HEK293 (cell line): ENCODE results near the gene DOK1.
A peak's percentile ranks its signal among the peaks of the same experiment; 100 is the strongest.

ENCODE experiments used
- CTCF ChIA-PET: fragments of 350-600 bp; formaldehyde crosslinking; extraction: SDS; loops from one replicate; lab custom pipeline; 2021; ENCODE audit warnings: antibody characterized with exemption; lab: Yijun Ruan, JAX
- POLR2A ChIA-PET: fragments of 300-600 bp; formaldehyde crosslinking; extraction: SDS; loops from one replicate; lab custom pipeline; 2020; ENCODE audit warnings: antibody characterized with exemption, inconsistent platforms; lab: Yijun Ruan, JAX
- H3K27ac ChIP-seq: fragments of 200-500 bp; sonication (Bioruptor generic); 2 replicates; pipeline ENCODE4 v1.5.1; 2014; ENCODE audit warnings: low read depth, low read length, control low read depth, inconsistent platforms; ENCODE audit errors: extremely low read depth
- H3K36me3 ChIP-seq, 2 experiments: fragments of 200-500 bp in 1 of 2; sonication (Bioruptor generic) in 1 of 2; 1 replicate in 1 of 2; 2 replicates in 1 of 2; pipeline ENCODE4 v1.5.1; 2014 to 2017; ENCODE audit warnings: inconsistent platforms in 2 of 2, low read length in 2 of 2; ENCODE audit not compliant: control insufficient read depth in 2 of 2, insufficient read depth in 1 of 2
- H3K4me1 ChIP-seq: fragments of 200-500 bp; sonication (Bioruptor generic); 2 replicates; pipeline ENCODE4 v1.5.1; 2014; ENCODE audit warnings: mild to moderate bottlenecking, low read length, inconsistent platforms; ENCODE audit not compliant: control insufficient read depth, insufficient read depth
- H3K4me3 ChIP-seq: 2 replicates; pipeline ENCODE4 v1.5.1; 2011; ENCODE audit warnings: low read depth, mild to moderate bottlenecking, control low read depth, low read length, moderate library complexity
- H3K9me3 ChIP-seq: fragments of 200-500 bp; sonication (Bioruptor generic); 2 replicates; pipeline ENCODE4 v1.5.1; 2014; ENCODE audit warnings: low read depth, low read length, inconsistent platforms; ENCODE audit not compliant: control insufficient read depth, insufficient read depth
- SP3 ChIP-seq: fragments of 450-650 bp; formaldehyde crosslinking; IDR thresholded peaks from 2 replicates; pipeline ENCODE4 v1.5.1; 2016; ENCODE audit warnings: missing biosample characterization, missing genetic modification characterization
- TRIM28 ChIP-seq: IDR thresholded peaks from 2 replicates; pipeline ENCODE4 v1.6.1; 2011; ENCODE audit warnings: low read length, control low read depth, borderline replicate concordance
- ZBTB17 ChIP-seq: fragments of 450-650 bp; formaldehyde crosslinking; IDR thresholded peaks from 2 replicates; pipeline ENCODE4 v1.5.1; 2016; ENCODE audit warnings: missing biosample characterization, missing genetic modification characterization
- ZBTB20 ChIP-seq: fragments of 450-650 bp; formaldehyde crosslinking; IDR thresholded peaks from 2 replicates; pipeline ENCODE4 v1.5.1; 2016; ENCODE audit warnings: missing biosample characterization, missing genetic modification characterization
- ZBTB8A ChIP-seq: fragments of 450-650 bp; formaldehyde crosslinking; IDR thresholded peaks from 2 replicates; pipeline ENCODE4 v1.5.1; 2016; ENCODE audit warnings: missing biosample characterization, missing genetic modification characterization
- ZNF391 ChIP-seq: fragments of 450-650 bp; formaldehyde crosslinking; IDR thresholded peaks from 2 replicates; pipeline ENCODE4 v1.5.1; 2016; ENCODE audit warnings: low read depth, missing biosample characterization, missing genetic modification characterization, borderline replicate concordance
- ZNF404 ChIP-seq: fragments of 450-650 bp; formaldehyde crosslinking; IDR thresholded peaks from 2 replicates; pipeline ENCODE4 v1.5.1; 2017; ENCODE audit warnings: missing biosample characterization, missing genetic modification characterization
- ZNF571 ChIP-seq: fragments of 450-650 bp; formaldehyde crosslinking; IDR thresholded peaks from 2 replicates; pipeline ENCODE4 v1.5.0; 2017; ENCODE audit warnings: missing biosample characterization, missing genetic modification characterization
- ZNF610 ChIP-seq: fragments of 450-650 bp; formaldehyde crosslinking; IDR thresholded peaks from 2 replicates; pipeline ENCODE4 v1.5.1; 2016; ENCODE audit warnings: missing biosample characterization, missing genetic modification characterization, borderline replicate concordance
- ZNF76 ChIP-seq: fragments of 450-650 bp; formaldehyde crosslinking; IDR thresholded peaks from 2 replicates; pipeline ENCODE4; 2016; ENCODE audit warnings: low read depth, missing biosample characterization, missing genetic modification characterization, borderline replicate concordance
- ZNF777 ChIP-seq: fragments of 450-650 bp; formaldehyde crosslinking; IDR thresholded peaks from 2 replicates; pipeline ENCODE4 v1.5.1; 2017; ENCODE audit warnings: missing biosample characterization, missing genetic modification characterization, borderline replicate concordance
- TF ChIP-seq, protein P1 (sequence below): fragments of 450-650 bp; formaldehyde crosslinking; IDR thresholded peaks from 2 replicates; pipeline ENCODE4 v1.5.1; 2016; ENCODE audit warnings: missing biosample characterization, missing genetic modification characterization, borderline replicate concordance
- TF ChIP-seq, protein P2 (sequence below): fragments of 450-650 bp; formaldehyde crosslinking; IDR thresholded peaks from 2 replicates; pipeline ENCODE4 v1.5.1; 2016; ENCODE audit warnings: missing biosample characterization, missing genetic modification characterization
- TF ChIP-seq, protein P3 (sequence below): IDR thresholded peaks from 2 replicates; pipeline ENCODE4 v1.6.1; 2011; ENCODE audit warnings: mild to moderate bottlenecking, low read depth, low read length, borderline replicate concordance

Gene DOK1

DNA sequence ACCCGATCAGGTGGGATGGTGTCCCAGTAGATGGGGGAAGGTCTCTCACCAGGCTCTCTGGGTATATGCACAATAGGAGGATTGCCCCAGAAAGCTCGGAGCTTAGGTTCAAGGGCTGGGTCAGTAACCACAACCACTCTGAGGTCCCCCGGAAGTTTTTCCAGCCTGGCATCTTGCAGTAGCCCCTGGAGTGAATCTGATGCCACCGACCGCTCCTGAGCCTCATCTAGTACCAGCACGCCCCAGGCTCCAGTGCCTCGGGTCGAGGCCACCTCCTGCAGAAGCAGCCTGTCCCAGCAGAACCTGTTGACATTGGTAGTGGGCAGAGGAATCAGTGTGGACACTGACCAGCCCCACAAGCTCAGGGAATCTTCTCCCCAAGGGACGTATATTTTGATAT lies 30.5 kb upstream of the DOK1 start (continued):
- TF ChIP-seq, protein P1, sequence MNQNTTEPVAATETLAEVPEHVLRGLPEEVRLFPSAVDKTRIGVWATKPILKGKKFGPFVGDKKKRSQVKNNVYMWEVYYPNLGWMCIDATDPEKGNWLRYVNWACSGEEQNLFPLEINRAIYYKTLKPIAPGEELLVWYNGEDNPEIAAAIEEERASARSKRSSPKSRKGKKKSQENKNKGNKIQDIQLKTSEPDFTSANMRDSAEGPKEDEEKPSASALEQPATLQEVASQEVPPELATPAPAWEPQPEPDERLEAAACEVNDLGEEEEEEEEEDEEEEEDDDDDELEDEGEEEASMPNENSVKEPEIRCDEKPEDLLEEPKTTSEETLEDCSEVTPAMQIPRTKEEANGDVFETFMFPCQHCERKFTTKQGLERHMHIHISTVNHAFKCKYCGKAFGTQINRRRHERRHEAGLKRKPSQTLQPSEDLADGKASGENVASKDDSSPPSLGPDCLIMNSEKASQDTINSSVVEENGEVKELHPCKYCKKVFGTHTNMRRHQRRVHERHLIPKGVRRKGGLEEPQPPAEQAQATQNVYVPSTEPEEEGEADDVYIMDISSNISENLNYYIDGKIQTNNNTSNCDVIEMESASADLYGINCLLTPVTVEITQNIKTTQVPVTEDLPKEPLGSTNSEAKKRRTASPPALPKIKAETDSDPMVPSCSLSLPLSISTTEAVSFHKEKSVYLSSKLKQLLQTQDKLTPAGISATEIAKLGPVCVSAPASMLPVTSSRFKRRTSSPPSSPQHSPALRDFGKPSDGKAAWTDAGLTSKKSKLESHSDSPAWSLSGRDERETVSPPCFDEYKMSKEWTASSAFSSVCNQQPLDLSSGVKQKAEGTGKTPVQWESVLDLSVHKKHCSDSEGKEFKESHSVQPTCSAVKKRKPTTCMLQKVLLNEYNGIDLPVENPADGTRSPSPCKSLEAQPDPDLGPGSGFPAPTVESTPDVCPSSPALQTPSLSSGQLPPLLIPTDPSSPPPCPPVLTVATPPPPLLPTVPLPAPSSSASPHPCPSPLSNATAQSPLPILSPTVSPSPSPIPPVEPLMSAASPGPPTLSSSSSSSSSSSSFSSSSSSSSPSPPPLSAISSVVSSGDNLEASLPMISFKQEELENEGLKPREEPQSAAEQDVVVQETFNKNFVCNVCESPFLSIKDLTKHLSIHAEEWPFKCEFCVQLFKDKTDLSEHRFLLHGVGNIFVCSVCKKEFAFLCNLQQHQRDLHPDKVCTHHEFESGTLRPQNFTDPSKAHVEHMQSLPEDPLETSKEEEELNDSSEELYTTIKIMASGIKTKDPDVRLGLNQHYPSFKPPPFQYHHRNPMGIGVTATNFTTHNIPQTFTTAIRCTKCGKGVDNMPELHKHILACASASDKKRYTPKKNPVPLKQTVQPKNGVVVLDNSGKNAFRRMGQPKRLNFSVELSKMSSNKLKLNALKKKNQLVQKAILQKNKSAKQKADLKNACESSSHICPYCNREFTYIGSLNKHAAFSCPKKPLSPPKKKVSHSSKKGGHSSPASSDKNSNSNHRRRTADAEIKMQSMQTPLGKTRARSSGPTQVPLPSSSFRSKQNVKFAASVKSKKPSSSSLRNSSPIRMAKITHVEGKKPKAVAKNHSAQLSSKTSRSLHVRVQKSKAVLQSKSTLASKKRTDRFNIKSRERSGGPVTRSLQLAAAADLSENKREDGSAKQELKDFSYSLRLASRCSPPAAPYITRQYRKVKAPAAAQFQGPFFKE (tag by site-specific recombination) = no peak

DNA sequence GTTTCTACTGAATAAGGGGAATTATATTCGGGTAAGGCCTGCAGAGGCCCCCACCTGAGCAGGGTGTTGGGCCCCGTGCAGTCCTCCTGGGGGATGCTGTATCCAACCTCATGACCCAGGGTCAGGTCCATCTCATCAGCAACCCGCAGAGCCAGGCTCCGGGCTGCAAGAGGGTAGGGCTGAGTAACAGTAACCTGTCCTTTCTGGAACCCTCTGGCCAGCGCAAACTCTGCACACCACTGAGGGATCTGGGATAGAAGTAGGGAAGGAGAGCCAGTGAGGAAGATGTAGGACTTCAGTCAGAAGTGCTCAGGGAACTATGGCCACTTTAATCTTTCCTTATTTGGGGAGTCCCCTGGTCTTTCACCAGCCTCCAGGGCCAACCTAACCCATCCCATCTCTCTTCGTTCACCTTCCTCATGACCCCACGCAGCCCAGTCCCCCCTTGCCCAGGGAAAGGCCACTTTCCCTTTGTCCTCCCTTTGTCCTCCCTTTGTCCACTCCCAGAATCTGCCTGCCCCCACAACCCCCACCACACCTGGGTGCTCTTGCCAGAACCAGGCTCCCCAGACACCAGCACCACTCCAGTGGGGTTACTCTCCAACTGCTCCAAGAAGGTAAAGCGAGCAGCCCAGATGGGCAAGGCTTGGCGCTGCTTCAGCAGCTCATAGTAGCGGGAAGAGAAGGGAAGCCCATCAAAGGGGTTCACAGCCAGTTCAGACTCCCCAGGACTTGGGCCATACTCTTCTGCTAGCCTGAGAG lies 29.4 kb upstream of the DOK1 start:
- H3K4me1 ChIP-seq = no peaks in the 10 kb centered on the region; the same call in 1 of the 2 replicates
- H3K9me3 ChIP-seq = no peaks in the 10 kb centered on the region
- no peak overlapping the region for H3K27ac ChIP-seq
- H3K4me3 ChIP-seq = no peak overlapping the region
- ChIA-PET POLR2A (interaction anchor here (1.0 to 1.4 kb wide), 3 partner anchors 17 to 51 kb away, joined by 5 to 9 read pairs (median 6); partner anchors contain the start of genes CCDC142, PCGF1 and TTC31), CTCF (interaction anchor here (1.3 kb wide), 1 partner anchor 19 kb away, joined by 5 read pairs; no protein-coding TSS in a partner anchor)
- TF ChIP-seq ZNF777 (tag by site-specific recombination) (no peak), ZNF571 (no peak)
- TF ChIP-seq, all 188 proteins: peak for 0
- peaks cover 7 to 36% of the 10 kb centered on the region in 2 experiments; a peak in 1 of 3 replicates for H3K36me3 ChIP-seq

DNA sequence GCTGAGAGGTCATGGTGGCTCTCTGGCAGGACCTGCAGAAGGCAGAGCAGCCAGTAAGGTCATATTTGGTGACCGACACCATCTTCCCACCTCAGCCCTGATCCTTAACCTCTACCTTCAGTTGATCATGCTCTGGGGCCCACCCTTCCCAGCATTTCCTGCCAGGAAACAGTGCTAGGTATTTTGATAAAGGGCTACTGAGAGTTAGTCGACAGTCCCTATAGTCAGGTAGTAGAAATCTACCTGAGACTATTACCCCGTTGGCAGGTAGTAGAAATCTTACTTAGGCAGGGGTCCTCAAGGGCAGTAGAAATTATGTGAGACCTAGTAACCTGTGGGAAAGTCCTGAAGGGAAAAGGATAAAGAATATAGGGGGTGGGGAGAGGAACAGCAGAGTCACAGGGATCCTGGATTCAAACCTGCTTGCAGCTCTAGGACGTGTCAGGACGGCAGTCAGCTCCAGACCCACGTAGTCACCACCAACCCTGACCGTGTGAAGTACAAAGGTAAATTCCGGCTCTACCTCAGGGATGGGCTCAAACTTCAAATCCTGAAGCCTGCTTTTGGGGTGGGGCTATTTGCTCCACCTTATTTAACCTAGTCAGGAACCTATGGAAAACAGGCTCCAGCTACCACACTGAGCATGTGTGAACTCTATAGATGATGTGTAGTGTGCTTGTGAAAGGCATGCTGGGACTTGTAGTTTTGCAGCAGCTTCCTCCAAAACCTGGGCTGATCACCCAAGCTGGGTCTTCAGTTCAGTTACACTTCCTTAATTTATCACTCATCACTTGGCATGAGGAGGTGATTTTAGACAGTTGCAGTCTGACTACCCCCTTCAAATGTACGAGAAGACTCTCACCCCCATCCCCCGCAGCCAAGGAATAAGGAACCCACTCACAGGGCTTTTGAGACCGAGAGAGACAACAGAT lies 28.5 kb upstream of the DOK1 start, which contains the start of gene DQX1:
TSS of gene DQX1 (minus strand) at position 515 of the 932 bp plus-strand sequence. CDS start at position 13, 502 bp downstream.
- CTCF ChIA-PET = interaction anchor here (1.3 kb wide), 1 partner anchor 20 kb away, joined by 5 read pairs; no protein-coding TSS in a partner anchor
- no peak within 1 kb of the TSS for H3K27ac ChIP-seq

More for the DNA sequence above, 28.5 kb upstream of the DOK1 start, which contains the start of gene DQX1:
- Histone ChIP-seq H3K4me1 (no peaks in the 10 kb centered on the region; the same call in 1 of the 2 replicates), H3K36me3 (peaks cover 7 to 38% of the 10 kb centered on the region in 2 experiments; a peak in 1 of 3 replicates), H3K9me3 (no peaks in the 10 kb centered on the region), H3K4me3 (no peak within 1 kb of the TSS)
- TF ChIP-seq ZBTB20 (tag by site-specific recombination) (no peak), ZBTB8A (tag by site-specific recombination) (no peak), TRIM28 (peak; percentile 65; the same call in 1 of the 2 replicates), SP3 (tag by site-specific recombination) (peak; percentile 43; the same call in 1 of the 2 replicates), ZNF76 (tag by site-specific recombination) (peak; percentile 54; the same call in 1 of the 2 replicates), ZNF404 (tag by site-specific recombination) (no peak), ZNF391 (tag by site-specific recombination) (no peak), ZBTB17 (peak; percentile 65), ZNF610 (0 out of 2 replicates have a peak, but pooled peaks have one; percentile 23)
- TF ChIP-seq, protein P2, sequence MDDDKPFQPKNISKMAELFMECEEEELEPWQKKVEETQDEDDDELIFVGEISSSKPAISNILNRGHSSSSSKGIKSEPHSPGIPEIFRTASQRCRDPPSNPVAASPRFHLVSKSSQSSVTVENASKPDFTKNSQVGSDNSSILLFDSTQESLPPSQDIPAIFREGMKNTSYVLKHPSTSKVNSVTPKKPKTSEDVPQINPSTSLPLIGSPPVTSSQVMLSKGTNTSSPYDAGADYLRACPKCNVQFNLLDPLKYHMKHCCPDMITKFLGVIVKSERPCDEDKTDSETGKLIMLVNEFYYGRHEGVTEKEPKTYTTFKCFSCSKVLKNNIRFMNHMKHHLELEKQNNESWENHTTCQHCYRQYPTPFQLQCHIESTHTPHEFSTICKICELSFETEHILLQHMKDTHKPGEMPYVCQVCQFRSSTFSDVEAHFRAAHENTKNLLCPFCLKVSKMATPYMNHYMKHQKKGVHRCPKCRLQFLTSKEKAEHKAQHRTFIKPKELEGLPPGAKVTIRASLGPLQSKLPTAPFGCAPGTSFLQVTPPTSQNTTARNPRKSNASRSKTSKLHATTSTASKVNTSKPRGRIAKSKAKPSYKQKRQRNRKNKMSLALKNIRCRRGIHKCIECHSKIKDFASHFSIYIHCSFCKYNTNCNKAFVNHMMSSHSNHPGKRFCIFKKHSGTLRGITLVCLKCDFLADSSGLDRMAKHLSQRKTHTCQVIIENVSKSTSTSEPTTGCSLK = no peak
- TF ChIP-seq, protein P3, sequence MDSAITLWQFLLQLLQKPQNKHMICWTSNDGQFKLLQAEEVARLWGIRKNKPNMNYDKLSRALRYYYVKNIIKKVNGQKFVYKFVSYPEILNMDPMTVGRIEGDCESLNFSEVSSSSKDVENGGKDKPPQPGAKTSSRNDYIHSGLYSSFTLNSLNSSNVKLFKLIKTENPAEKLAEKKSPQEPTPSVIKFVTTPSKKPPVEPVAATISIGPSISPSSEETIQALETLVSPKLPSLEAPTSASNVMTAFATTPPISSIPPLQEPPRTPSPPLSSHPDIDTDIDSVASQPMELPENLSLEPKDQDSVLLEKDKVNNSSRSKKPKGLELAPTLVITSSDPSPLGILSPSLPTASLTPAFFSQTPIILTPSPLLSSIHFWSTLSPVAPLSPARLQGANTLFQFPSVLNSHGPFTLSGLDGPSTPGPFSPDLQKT = no peak
- POLR2A ChIA-PET = interaction anchor here (0.6 to 2.5 kb wide), 6 partner anchors 11 to 52 kb away, joined by 3 to 12 read pairs (median 6); partner anchors contain the start of genes CCDC142, PCGF1 and TTC31
